GM12878 (cell line): Measurements from ENCODE around the gene ASH1L. TPM values are rescaled to one million over a fixed set of nuclear protein-coding genes. Genes with fewer than 3 reads are reported as not detected.
A peak's percentile ranks its signal among the peaks of the same experiment; 100 is the strongest.
"Not testable (repeated sequence)": the region's sequence is repeated elsewhere in the genome, so short reads cannot be mapped to it uniquely, and the experiment has no call there.

Experiments used
- ATAC-seq: fragments of 200-7000 bp; cut with Tn5 transposase; 3 replicates; pipeline ENCODE4 v1.9.1; 2020; ENCODE audit warnings: mild to moderate bottlenecking, moderate library complexity
- BruUV-seq: library from RNA; stranded (reverse); fragments of 400-500 nt; replicated peaks from 2 replicates; lab custom pipeline; 2021; lab: Mats Ljungman, UMichigan
- CTCF ChIA-PET: fragments of 300-600 bp; sonication (Branson Sonifier 250); formaldehyde crosslinking; extraction: SDS; loops from one replicate; lab custom pipeline; 2021; ENCODE audit warnings: inconsistent platforms; lab: Yijun Ruan, JAX
- POLR2A ChIA-PET: fragments of 350-600 bp; formaldehyde crosslinking; extraction: SDS; loops from one replicate; lab custom pipeline; 2021; ENCODE audit warnings: inconsistent platforms; lab: Charles Lee
- RAD21 ChIA-PET: fragments of 300-600 bp; sonication (Branson Sonifier 250); formaldehyde crosslinking; loops from one replicate; lab custom pipeline; 2023; ENCODE audit warnings: antibody characterized with exemption; ENCODE audit not compliant: unreplicated experiment; lab: Charles Lee
- SMC1A ChIA-PET: fragments of 300-600 bp; sonication (Branson Sonifier 250); formaldehyde crosslinking; loops from one replicate; lab custom pipeline; 2023; ENCODE audit not compliant: unreplicated experiment, uncharacterized antibody; lab: Charles Lee
- DNase-seq: peaks from one replicate; pipeline ENCODE4 v3.0.0-alpha.2; 2011; ENCODE audit warnings: low read depth, low spot score
- FAIRE-seq: peaks from 3 replicates; lab custom pipeline; 2011; peaks lifted over from hg19 to GRCh38; lab: Jason Lieb, UNC
- H2AFZ ChIP-seq: 2 replicates; pipeline ENCODE4 v1.6.0; 2011; ENCODE audit warnings: low read depth, low read length, control low read depth; ENCODE audit not compliant: control insufficient read depth
- H3K27ac ChIP-seq: 2 replicates; pipeline ENCODE4 v1.5.1; 2011; ENCODE audit warnings: control low read depth; ENCODE audit not compliant: control insufficient read depth, insufficient read depth
- H3K27me3 ChIP-seq, 2 experiments: replicated peaks in 1 of 2; 2 replicates each; pipeline versions ENCODE4 v1.6.0 to v1.6.1; 2011; ENCODE audit warnings: low read length in 1 of 2; ENCODE audit not compliant: control insufficient read depth in 2 of 2, insufficient read depth in 2 of 2
- H3K36me3 ChIP-seq, 2 experiments: 2 replicates each; pipeline ENCODE4 v1.5.1; 2011; ENCODE audit warnings: low read length in 1 of 2; ENCODE audit not compliant: control insufficient read depth in 2 of 2, insufficient read depth in 2 of 2
- H3K4me1 ChIP-seq: 2 replicates; pipeline ENCODE4 v1.6.1; 2011; ENCODE audit warnings: mild to moderate bottlenecking, low read length, moderate library complexity, mixed read lengths; ENCODE audit not compliant: control insufficient read depth, insufficient read depth
- H3K4me2 ChIP-seq: 2 replicates; pipeline ENCODE4 v1.6.0; 2011; ENCODE audit warnings: control low read depth; ENCODE audit not compliant: control insufficient read depth, insufficient read depth
- H3K4me3 ChIP-seq: fragments of 200-600 bp; sonication (generic); 2 replicates; pipeline ENCODE4 v1.5.1; 2016
- H3K79me2 ChIP-seq: 2 replicates; pipeline ENCODE4 v1.6.0; 2011; ENCODE audit warnings: low read length; ENCODE audit not compliant: control insufficient read depth, insufficient read depth
- H3K9ac ChIP-seq: 2 replicates; pipeline ENCODE4 v1.8.0; 2011; ENCODE audit warnings: low read length, control low read depth, mixed read lengths; ENCODE audit not compliant: control insufficient read depth, insufficient read depth
- H3K9me3 ChIP-seq: replicated peaks from 3 replicates; pipeline ENCODE4 v1.5.1; 2011; ENCODE audit warnings: mild to moderate bottlenecking, low read length; ENCODE audit not compliant: control insufficient read depth, insufficient read depth
- H4K20me1 ChIP-seq: 2 replicates; pipeline ENCODE4 v1.6.0; 2011; ENCODE audit not compliant: control insufficient read depth, insufficient read depth
- POLR2AphosphoS5 ChIP-seq: IDR thresholded peaks from 2 replicates; pipeline ENCODE4 v1.6.1; 2011; ENCODE audit warnings: mild to moderate bottlenecking, low read length, inconsistent platforms
- RELB ChIP-seq: fragments of 450-650 bp; IDR thresholded peaks from 2 replicates; pipeline ENCODE4 v1.6.1; 2017; ENCODE audit warnings: low read depth, mild to moderate bottlenecking, moderate library complexity
- WGBS: methylation state at CpG from one replicate; pipeline ENCODE4 v1.1.6; 2016; ENCODE audit warnings: low lambda C conversion rate; ENCODE audit not compliant: insufficient replicate concordance, insufficient coverage; ENCODE audit errors: missing lambda C conversion rate; 5-methylcytosine and 5-hydroxymethylcytosine counted together
- in situ Hi-C: fragments of 300-500 bp; cut with MboI; formaldehyde crosslinking; loops from 9 replicates; pipeline ENCODE4 v1.14.3; 2018; ENCODE audit warnings: mixed read lengths
- intact Hi-C: fragments of 100-400 bp; cut with micrococcal nuclease; formaldehyde crosslinking; loops from one replicate; pipeline ENCODE4 v1.14.2; 2022; ENCODE audit not compliant: unreplicated experiment
- polyA plus RNA-seq, 11 experiments: library from polyadenylated mRNA; depleted of rRNA in 4 of 11; unstranded in 6 of 11; stranded (reverse) in 5 of 11; fragments of >200 nt; fragmentation: Nextera tagmentation in 4 of 11; fragmentation: Illumina TruSeq in 1 of 11; extraction: Ambion mirVana in 4 of 11; extraction: Trizol in 1 of 11; gene quantifications; 1 replicate in 1 of 11; 2 replicates in 10 of 11; pipeline versions ENCODE4 v1.2.1 to v1.2.3, GENCODE V29; 2011 to 2016; ENCODE audit warnings: inconsistent platforms in 2 of 11, missing spikeins in 2 of 11, low read depth in 1 of 11
- total RNA-seq, 4 experiments: library from RNA; depleted of rRNA in 3 of 4; stranded (reverse); fragments of >200 nt in 3 of 4; fragmentation: Illumina TruSeq in 1 of 4; extraction: Trizol in 1 of 4; gene quantifications; 2 replicates each; pipeline versions ENCODE4 v1.2.1 to v1.2.3, GENCODE V29; 2013 to 2021

ASH1L gene
- total and polyA plus RNA-seq, 10 of the 15 experiments (the other 5 are each of a cell fraction or from before 2014, with no cell fraction given): 1.7 to 23.9 (median 16.6) TPM

GRCh38 chr1:155328856-155329255, 233.7 kb downstream of the ASH1L start:
- H3K27ac ChIP-seq, H3K9ac ChIP-seq, intact Hi-C loops, FAIRE-seq, DNase-seq, ATAC-seq, SMC1A ChIA-PET, H3K79me2 ChIP-seq, H2AFZ ChIP-seq, H3K27me3 ChIP-seq, H3K4me2 ChIP-seq, H3K4me3 ChIP-seq, in situ Hi-C loops, H3K4me1 ChIP-seq, H4K20me1 ChIP-seq, BruUV-seq, RAD21 ChIA-PET, H3K9me3 ChIP-seq: not testable (repeated sequence)
- 98% methylated on average over 7 of the region's 7 CpGs for WGBS
- ChIA-PET CTCF (interaction anchor here (1.1 to 9.6 kb wide), 3 partner anchors 9 to 76 kb away, joined by 3 to 225 read pairs (median 3); partner anchors contain the start of gene ENTREP3), POLR2A (interaction anchor here (0.7 to 1.0 kb wide), 2 partner anchors 9 to 68 kb away, joined by 3 to 4 read pairs; no protein-coding TSS in a partner anchor)
- peaks cover 7 to 13% of the 10 kb centered on the region in 2 experiments; a peak in 3 of 4 replicates for H3K36me3 ChIP-seq

- Histone ChIP-seq H3K79me2 (no peaks in the 10 kb centered on the region; the same call in 1 of the 2 replicates), H4K20me1 (no peaks in the 10 kb centered on the region), H3K36me3 (peaks cover 7 to 13% of the 10 kb centered on the region in 2 experiments; a peak in 3 of 4 replicates), H3K4me3 (no peak overlapping the region), H3K9me3 (no peaks in the 10 kb centered on the region), H2AFZ (no peak overlapping the region), H3K27me3 (no peaks in the 10 kb centered on the region), H3K9ac (no peak overlapping the region), H3K4me2 (no peak overlapping the region), H3K4me1 (no peaks in the 10 kb centered on the region), H3K27ac (no peak overlapping the region)
- TF ChIP-seq RELB: no peak
- TF ChIP-seq POLR2AphosphoS5: 0 out of 2 replicates have a peak, but pooled peaks have one; percentile 23
- DNase-seq (no peak), ATAC-seq (no peak), FAIRE-seq (no peak)
- in situ Hi-C loops (no loop called here), intact Hi-C loops (no loop called here)
- no TSS peak for BruUV-seq
- RAD21 ChIA-PET: no interaction called here
- SMC1A ChIA-PET: interaction anchor here (1.2 to 1.5 kb wide), 2 partner anchors 76 to 176 kb away, joined by 3 read pairs; no protein-coding TSS in a partner anchor
- WGBS: 89% methylated on average over 4 of the region's 4 CpGs
- CTCF ChIA-PET: interaction anchor here (0.6 to 9.6 kb wide), 6 partner anchors 10 to 738 kb away, joined by 3 to 225 read pairs (median 3); partner anchors contain the start of gene ENTREP3
- POLR2A ChIA-PET: interaction anchor here (0.7 to 1.0 kb wide), 3 partner anchors 9 to 443 kb away, joined by 3 to 5 read pairs (median 4); no protein-coding TSS in a partner anchor
Measured at GRCh38 chr1:155327981-155328380, 234.6 kb downstream of the ASH1L start.
